Left ventricle myocardium inferior (tissue), 1 donor: Measurements from ENCODE around the gene TCF7L2. TPM values are rescaled to one million over a fixed set of nuclear protein-coding genes. Genes with fewer than 3 reads are reported as not detected.
"Not testable (repeated sequence)": the region's sequence is repeated elsewhere in the genome, so short reads cannot be mapped to it uniquely, and the experiment has no call there.

Source experiments
- DNase-seq: peaks from one replicate; pipeline ENCODE4 v3.0.0-alpha.2; 2020
- H3K27ac ChIP-seq: fragments of 200-600 bp; replicated peaks from 2 replicates; pipeline ENCODE4 v1.8.0; 2021
- H3K27me3 ChIP-seq: fragments of 200-600 bp; 2 replicates; pipeline ENCODE4 v1.8.0; 2021; ENCODE audit warnings: low read depth
- H3K36me3 ChIP-seq: fragments of 200-600 bp; 2 replicates; pipeline ENCODE4 v1.8.0; 2021
- H3K4me1 ChIP-seq: fragments of 200-600 bp; 2 replicates; pipeline ENCODE4 v1.8.0; 2021
- H3K4me3 ChIP-seq: fragments of 200-600 bp; 2 replicates; pipeline ENCODE4 v1.8.0; 2021; ENCODE audit warnings: mild to moderate bottlenecking, moderate library complexity
- H3K9me3 ChIP-seq: fragments of 200-600 bp; replicated peaks from 2 replicates; pipeline ENCODE4 v1.8.0; 2021
- CTCF ChIP-seq: fragments of 200-600 bp; IDR thresholded peaks from 2 replicates; pipeline ENCODE4 v1.8.0; 2021; ENCODE audit warnings: antibody characterized with exemption, mild to moderate bottlenecking, borderline replicate concordance
- intact Hi-C: fragments of 100-400 bp; cut with micrococcal nuclease; formaldehyde crosslinking; loops from one replicate; pipeline ENCODE4 v1.11.0; 2022
- total RNA-seq: library from RNA; stranded (reverse); fragmentation: NEBNext Ultra II Directional; extraction: Animal tissue kit (Norgen Biotek cat#: 25700); gene quantifications from one replicate; pipeline ENCODE4 v1.2.1, GENCODE V29; 2021
- donor health status: DM: no; HTN: yes; CAD: no; lungs with severe emphysema.

The TCF7L2 gene
- total RNA-seq, 1 donor from 2014 or later = 8.9 TPM

- H3K36me3 ChIP-seq = no peaks in the 10 kb centered on the region
- H3K4me1 ChIP-seq = peaks cover 73% of the 10 kb centered on the region
- no peaks in the 10 kb centered on the region for H3K9me3 ChIP-seq
- intact Hi-C loops = no loop called here
- no peak overlapping the region for H3K4me3 ChIP-seq
- no peaks in the 10 kb centered on the region for H3K27me3 ChIP-seq
- H3K27ac ChIP-seq = peak overlapping the region; percentile 83
- TF ChIP-seq CTCF = no peak
- no peak for DNase-seq
Measured at GRCh38 chr10:113061557-113061956, 111.5 kb downstream of the TCF7L2 start.

GRCh38 chr10:113063043-113063967, 113.3 kb downstream of the TCF7L2 start:
- Histone ChIP-seq H3K27ac (no peak overlapping the region), H3K4me1 (peaks cover 69% of the 10 kb centered on the region), H3K4me3 (no peak overlapping the region), H3K27me3 (no peaks in the 10 kb centered on the region), H3K36me3 (no peaks in the 10 kb centered on the region), H3K9me3 (no peaks in the 10 kb centered on the region)
- intact Hi-C loops = no loop called here
- no peak for DNase-seq
- no peak for TF ChIP-seq CTCF

- H3K9me3 ChIP-seq = no peaks in the 10 kb centered on the region
- intact Hi-C loops = no loop called here
- DNase-seq = no peak
- no peaks in the 10 kb centered on the region for H3K27me3 ChIP-seq
- TF ChIP-seq CTCF = no peak
- no peak overlapping the region for H3K4me3 ChIP-seq
- H3K4me1 ChIP-seq = peaks cover 65% of the 10 kb centered on the region
- H3K36me3 ChIP-seq = no peaks in the 10 kb centered on the region
- no peak overlapping the region for H3K27ac ChIP-seq
Measured at GRCh38 chr10:113064039-113064438, 114.0 kb downstream of the TCF7L2 start.

- intact Hi-C loops, H3K4me3 ChIP-seq, H3K27me3 ChIP-seq, H3K9me3 ChIP-seq, H3K36me3 ChIP-seq, H3K27ac ChIP-seq, DNase-seq: not testable (repeated sequence)
- peaks cover 56% of the 10 kb centered on the region for H3K4me1 ChIP-seq
Measured at GRCh38 chr10:113066120-113066519, 116.1 kb downstream of the TCF7L2 start.

GRCh38 chr10:113066561-113067312, 116.7 kb downstream of the TCF7L2 start:
- H3K27me3 ChIP-seq = no peaks in the 10 kb centered on the region
- peaks cover 55% of the 10 kb centered on the region for H3K4me1 ChIP-seq
- H3K36me3 ChIP-seq = no peaks in the 10 kb centered on the region
- no peak for DNase-seq
- no peak overlapping the region for H3K27ac ChIP-seq
- no peak overlapping the region for H3K4me3 ChIP-seq
- H3K9me3 ChIP-seq = no peaks in the 10 kb centered on the region
- intact Hi-C loops = no loop called here
- TF ChIP-seq CTCF = no peak
